Panc1 (cell line): ENCODE results near the gene ONECUT2. TPM values are rescaled to one million over a fixed set of nuclear protein-coding genes. Genes with fewer than 3 reads are reported as not detected.

Source experiments
- ATAC-seq: fragments of 200-7000 bp; cut with Tn5 transposase; 2 replicates; pipeline ENCODE4 v1.9.1; 2020; ENCODE audit warnings: mild to moderate bottlenecking, moderate library complexity
- BruUV-seq: library from RNA; stranded (reverse); fragments of 400-500 nt; replicated peaks from 2 replicates; lab custom pipeline; 2021; lab: Mats Ljungman, UMichigan
- CTCF ChIA-PET: fragments of 300-600 bp; sonication (Branson Sonifier 250); formaldehyde crosslinking; loops from one replicate; lab custom pipeline; 2022; ENCODE audit warnings: antibody characterized with exemption; lab: Charles Lee
- POLR2A ChIA-PET: fragments of 300-600 bp; sonication (Branson Sonifier 250); formaldehyde crosslinking; loops from one replicate; lab custom pipeline; 2022; ENCODE audit warnings: antibody characterized with exemption; lab: Charles Lee
- DNase-seq: peaks from one replicate; pipeline ENCODE4 v3.0.0-alpha.2; 2010; ENCODE audit warnings: low read depth, low spot score
- H3K27ac ChIP-seq: 2 replicates; pipeline ENCODE4 v1.5.1; 2011; ENCODE audit warnings: mild to moderate bottlenecking, low read length, inconsistent platforms
- H3K27me3 ChIP-seq: fragments of 200-500 bp; sonication (Bioruptor generic); 2 replicates; pipeline ENCODE4 v1.6.0; 2014; ENCODE audit warnings: low read length, inconsistent platforms; ENCODE audit not compliant: control insufficient read depth, insufficient read depth
- H3K36me3 ChIP-seq: fragments of 200-500 bp; sonication (Bioruptor generic); 2 replicates; pipeline ENCODE4 v1.5.1; 2014; ENCODE audit warnings: inconsistent platforms, mild to moderate bottlenecking, low read length, moderate library complexity; ENCODE audit not compliant: control insufficient read depth, insufficient read depth
- H3K4me1 ChIP-seq: 2 replicates; pipeline ENCODE4 v1.5.1; 2011; ENCODE audit warnings: inconsistent platforms, mild to moderate bottlenecking, low read length, moderate library complexity; ENCODE audit not compliant: control insufficient read depth, insufficient read depth
- H3K4me3 ChIP-seq, 2 experiments: 2 replicates each; pipeline ENCODE4 v1.5.1; 2011 to 2012; ENCODE audit warnings: low read depth in 2 of 2, low read length in 2 of 2, mild to moderate bottlenecking in 2 of 2, inconsistent platforms in 1 of 2, moderate library complexity in 1 of 2
- H3K9me3 ChIP-seq: fragments of 200-500 bp; sonication (Bioruptor generic); 2 replicates; pipeline ENCODE4 v1.5.1; 2014; ENCODE audit warnings: low read depth, mild to moderate bottlenecking, inconsistent platforms, low read length, moderate library complexity; ENCODE audit not compliant: control insufficient read depth, insufficient read depth
- CTCF ChIP-seq: fragments of 450-650 bp; IDR thresholded peaks from 2 replicates; pipeline ENCODE4 v1.5.1; 2017; ENCODE audit warnings: mild to moderate bottlenecking
- POLR2AphosphoS5 ChIP-seq: IDR thresholded peaks from 2 replicates; pipeline ENCODE4 v1.6.1; 2012; ENCODE audit warnings: mild to moderate bottlenecking, low read depth, low read length, moderate library complexity
- REST ChIP-seq, 2 experiments: IDR thresholded peaks; 2 replicates each; pipeline ENCODE4 v1.6.1; 2011 to 2012; ENCODE audit warnings: low read depth in 2 of 2, control low read depth in 1 of 2, low read length in 1 of 2, mild to moderate bottlenecking in 1 of 2, moderate library complexity in 1 of 2; ENCODE audit not compliant: insufficient read depth in 1 of 2
- SIN3A ChIP-seq: IDR thresholded peaks from 2 replicates; pipeline ENCODE4 v1.6.1; 2012; ENCODE audit warnings: low read depth, mild to moderate bottlenecking, low read length, moderate library complexity, borderline replicate concordance; ENCODE audit not compliant: insufficient read depth
- TCF7L2 ChIP-seq: IDR thresholded peaks from 2 replicates; pipeline ENCODE4 v1.6.1; 2011; ENCODE audit warnings: mild to moderate bottlenecking, low read depth, low read length, inconsistent platforms
- in situ Hi-C: cut with HindIII; loops from 2 replicates; pipeline ENCODE4 v1.10.0; 2016; ENCODE audit warnings: low sequenced_read_pairs, low pct_unique_long_range_greater_than_20kb
- intact Hi-C: fragments of 100-400 bp; cut with micrococcal nuclease; formaldehyde crosslinking; loops from one replicate; pipeline ENCODE4 v1.10.0; 2022; ENCODE audit not compliant: unreplicated experiment
- total RNA-seq: library from RNA; stranded (reverse); gene quantifications from one replicate; pipeline ENCODE4 v1.2.1, GENCODE V29; 2021; ENCODE audit not compliant: unreplicated experiment

ONECUT2 gene
- total RNA-seq, 1 experiment from 2014 or later = 0.59 TPM

GRCh38 chr18:57505231-57505630, 70.1 kb downstream of the ONECUT2 start:
- Histone ChIP-seq H3K27ac (no peak overlapping the region), H3K4me1 (no peaks in the 10 kb centered on the region), H3K4me3 (no peak overlapping the region), H3K27me3 (peaks cover 2% of the 10 kb centered on the region; the same call in 1 of the 2 replicates), H3K9me3 (no peaks in the 10 kb centered on the region), H3K36me3 (no peaks in the 10 kb centered on the region)
- DNase-seq = no peak
- CTCF ChIA-PET = no interaction called here
- no TSS peak for BruUV-seq
- ATAC-seq = no peak
- TF ChIP-seq POLR2AphosphoS5 = no peak
- no peak for TF ChIP-seq REST (IDR thresholded peaks at IDR 0.05; ENCODE audit: insufficient read depth in 1 of 2, low read depth in 2 of 2, low read length in 1 of 2)
- no peak for TF ChIP-seq TCF7L2
- TF ChIP-seq SIN3A = no peak
- TF ChIP-seq CTCF = no peak
- POLR2A ChIA-PET = no interaction called here
- intact Hi-C loops (no loop called here), in situ Hi-C loops (no loop called here)

GRCh38 chr18:57516056-57516455, 80.9 kb downstream of the ONECUT2 start:
- no TSS peak for BruUV-seq
- in situ Hi-C loops = no loop called here
- ChIA-PET POLR2A (no interaction called here), CTCF (no interaction called here)
- DNase-seq (no peak), ATAC-seq (no peak)
- Histone ChIP-seq H3K27ac (no peak overlapping the region), H3K4me3 (no peak overlapping the region), H3K36me3 (no peaks in the 10 kb centered on the region), H3K4me1 (no peaks in the 10 kb centered on the region), H3K9me3 (no peaks in the 10 kb centered on the region), H3K27me3 (no peaks in the 10 kb centered on the region)
- TF ChIP-seq REST (IDR thresholded peaks at IDR 0.05; ENCODE audit: insufficient read depth in 1 of 2, low read depth in 2 of 2, low read length in 1 of 2) (no peak), SIN3A (no peak), TCF7L2 (no peak), CTCF (no peak), POLR2AphosphoS5 (no peak)
- intact Hi-C loops = no loop called here
